ENCODE measurements around the gene GNA15. TPM values are rescaled to one million over a fixed set of nuclear protein-coding genes. Genes with fewer than 3 reads are reported as not detected.

The GNA15 gene
- total RNA-seq, 1 donor from 2014 or later = 13.2 TPM

DNA sequence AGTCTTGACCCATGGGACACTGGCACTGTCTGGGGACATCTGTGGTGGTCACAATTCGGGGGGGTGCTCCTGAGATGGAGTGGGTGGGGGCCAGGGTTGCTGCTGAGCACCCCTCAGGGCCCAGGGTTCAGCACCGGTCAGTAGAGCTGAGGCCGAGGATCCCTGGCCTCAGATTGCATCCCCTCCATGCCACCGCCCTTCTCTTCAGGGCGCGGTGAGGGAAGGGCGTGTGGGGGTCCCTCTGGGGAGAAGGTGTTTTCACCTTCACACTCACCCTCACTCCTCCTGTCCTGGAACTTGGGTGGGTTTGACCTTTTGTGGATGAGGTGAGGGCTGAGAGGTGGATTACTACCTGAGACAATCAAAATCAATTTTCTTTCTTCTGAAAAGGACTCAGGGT, 28.2 kb upstream of the GNA15 start:
- no peak for DNase-seq

DNA sequence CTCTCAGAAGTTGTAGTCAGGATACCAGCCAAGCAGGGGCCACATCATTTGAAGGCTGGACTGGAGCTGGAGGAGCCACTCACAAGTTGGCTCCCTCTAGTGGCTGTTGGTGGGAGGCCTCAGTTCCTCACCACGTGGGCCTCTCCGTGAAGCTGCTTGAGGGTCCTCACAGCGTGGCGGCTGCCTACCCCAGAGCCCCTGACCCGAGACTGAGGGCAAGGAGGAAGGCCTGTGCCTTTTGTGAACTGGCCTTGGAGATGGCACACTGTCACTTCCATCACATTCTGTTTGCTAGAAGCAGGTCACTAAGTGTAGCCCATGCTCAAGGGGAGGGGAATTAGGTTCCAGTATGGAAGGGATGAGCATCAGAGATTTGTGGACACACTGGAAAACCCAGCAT, 27.1 kb upstream of the GNA15 start:
- DNase-seq = no peak

DNA sequence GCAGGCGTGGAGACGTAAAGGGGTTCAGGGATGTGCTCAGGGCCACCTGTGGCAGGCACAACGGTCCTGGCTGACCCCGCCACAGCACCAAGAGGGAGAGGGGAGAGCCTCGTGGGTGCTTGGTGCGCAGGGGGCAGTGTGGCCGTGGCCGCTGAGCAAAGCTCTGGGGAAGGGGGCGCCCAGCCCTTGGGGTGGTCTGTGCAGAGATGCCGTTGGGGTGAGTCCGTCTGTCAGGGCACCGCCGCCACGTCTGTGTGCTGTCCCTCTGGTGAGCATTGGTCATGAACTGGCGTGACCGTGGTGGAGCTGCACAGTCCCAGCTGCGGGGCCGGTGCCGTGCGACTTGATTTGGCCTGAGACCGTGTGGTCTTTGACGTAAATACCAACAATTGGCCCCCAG, 26.3 kb upstream of the GNA15 start:
- no peak for DNase-seq

DNA sequence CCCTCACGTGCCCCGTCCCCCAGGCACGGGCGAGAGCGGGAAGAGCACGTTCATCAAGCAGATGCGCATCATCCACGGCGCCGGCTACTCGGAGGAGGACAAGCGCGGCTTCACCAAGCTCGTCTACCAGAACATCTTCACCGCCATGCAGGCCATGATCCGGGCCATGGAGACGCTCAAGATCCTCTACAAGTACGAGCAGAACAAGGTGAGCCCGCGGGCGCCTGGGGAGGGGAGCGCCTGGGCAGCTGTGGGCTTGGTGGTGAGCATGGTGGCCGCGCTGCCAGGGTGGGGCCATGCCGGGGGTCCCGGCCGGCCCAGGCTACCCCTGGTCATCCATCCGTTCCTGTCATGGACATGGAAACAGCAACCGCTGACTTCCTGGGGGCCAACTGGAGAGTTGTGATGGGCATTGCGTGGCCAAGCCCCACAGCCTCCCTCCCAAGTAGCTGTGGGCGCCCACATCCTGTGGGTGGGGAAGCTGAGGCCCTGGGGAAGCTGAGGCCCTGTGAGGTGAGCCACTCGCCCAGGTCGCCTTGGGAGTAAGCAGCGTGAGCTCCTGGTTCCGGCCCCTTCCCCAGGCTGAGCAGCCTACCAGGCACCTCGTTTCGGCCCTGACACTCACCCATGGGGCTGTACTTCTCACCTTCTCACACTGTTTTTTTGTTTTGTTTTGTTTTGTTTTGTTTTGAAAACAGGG, 25.6 kb upstream of the GNA15 start:
- no peak for DNase-seq

DNA sequence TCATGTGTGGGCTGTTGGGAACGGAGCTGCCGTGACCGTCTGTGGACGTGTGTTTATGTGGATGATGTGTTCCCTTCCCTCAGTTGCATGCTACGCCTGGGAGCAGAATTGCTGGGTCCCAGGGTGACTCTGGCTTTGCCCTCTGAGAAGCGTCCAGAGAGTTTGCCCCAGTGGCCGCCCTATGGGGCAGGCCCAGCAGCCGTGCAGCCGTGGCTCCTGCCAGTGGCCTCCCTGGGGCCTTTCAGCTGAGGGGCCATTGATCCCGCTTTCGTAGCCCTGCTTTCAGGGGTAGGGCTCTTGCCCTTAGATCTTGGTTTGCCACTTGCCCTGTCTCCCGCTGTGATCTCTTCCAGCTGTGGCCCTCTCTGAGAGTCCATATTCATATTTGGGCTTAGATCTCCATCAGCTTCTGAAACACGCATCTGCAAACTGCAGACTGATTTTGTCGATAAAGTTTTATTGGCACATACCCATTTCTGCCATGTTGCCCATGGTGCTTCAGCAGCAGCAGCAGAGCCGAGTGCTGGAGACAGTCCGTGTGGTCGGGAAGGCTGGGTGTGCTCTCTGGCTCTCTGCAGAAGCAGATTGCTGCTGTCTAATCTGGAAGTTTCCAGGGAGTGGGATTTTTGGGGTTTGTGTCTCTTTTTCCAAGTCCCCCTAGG, 24.1 kb upstream of the GNA15 start:
- DNase-seq = no peak

DNA sequence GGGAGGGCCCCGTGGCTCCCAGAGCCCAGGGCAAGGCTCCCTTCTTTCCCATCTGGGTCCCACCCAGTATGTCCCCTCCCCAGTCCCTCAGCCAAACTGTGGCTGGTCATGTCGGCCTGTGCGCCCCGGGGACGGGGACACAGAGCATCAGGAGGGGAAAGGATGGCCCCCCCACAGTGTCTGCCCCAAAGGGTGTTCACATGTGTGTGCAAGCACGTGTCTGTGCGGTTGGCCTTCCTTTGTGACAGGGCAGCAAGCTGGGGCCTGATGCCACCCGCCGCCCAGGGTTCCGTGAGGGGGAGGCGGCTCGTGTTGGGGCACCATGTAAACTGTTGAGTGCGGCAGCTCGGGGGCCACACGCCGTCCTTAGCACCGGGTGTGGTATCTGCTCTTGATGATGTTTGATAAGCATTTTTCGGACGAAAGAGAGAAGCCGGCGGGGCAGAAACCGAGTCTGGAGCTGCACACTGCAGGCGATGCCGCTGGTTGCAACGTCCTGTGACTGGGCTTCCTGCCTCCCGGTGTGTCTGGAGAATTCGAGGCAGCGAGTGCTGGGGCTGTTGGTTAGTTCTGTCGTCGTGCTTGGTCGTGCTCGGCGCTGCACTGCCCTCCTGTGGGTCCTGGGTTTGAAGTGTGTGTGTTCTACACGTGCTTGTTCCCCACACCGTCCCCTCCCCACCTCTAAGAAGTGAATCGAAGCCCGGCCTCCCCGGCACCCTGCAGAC, 23.3 kb upstream of the GNA15 start:
- DNase-seq = no peak

DNA sequence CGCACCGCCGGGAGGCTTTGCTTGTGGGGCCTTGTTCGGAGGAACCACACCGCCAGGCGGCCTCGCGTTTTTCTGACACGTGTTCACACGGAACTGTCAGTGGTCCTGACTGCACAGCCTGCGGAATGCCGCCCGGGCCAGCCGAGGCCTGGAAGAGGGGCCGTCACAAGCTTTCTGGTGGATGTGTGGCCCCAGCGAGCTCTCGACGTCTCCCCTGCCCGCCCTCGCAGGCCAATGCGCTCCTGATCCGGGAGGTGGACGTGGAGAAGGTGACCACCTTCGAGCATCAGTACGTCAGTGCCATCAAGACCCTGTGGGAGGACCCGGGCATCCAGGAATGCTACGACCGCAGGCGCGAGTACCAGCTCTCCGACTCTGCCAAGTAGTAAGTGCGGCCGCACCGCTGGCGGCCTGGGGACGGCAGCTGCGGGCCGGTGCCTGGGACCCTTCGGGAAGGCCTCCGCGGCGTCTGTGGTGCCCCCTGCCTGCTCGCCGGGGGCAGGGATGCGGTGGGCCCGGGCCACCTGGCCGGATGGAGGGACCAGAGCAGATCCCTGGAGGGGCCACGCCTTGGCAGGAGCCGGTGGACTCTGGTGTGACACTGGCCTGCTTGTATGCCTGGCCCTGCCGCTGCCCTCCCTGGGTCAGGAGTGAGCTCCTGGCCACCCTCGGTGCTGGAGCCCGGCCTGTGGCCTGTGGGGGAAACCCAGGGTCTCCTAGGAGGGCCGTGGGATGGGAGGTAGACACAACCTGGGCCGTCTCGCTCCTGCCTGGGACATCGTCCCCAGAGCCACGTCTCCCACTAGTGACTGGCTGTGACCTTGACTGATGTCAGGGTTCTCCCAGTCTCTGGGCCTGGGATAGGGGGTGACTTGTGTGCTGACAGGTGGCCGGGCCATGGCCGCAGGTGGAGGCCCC, 22.5 kb upstream of the GNA15 start:
- no peak for DNase-seq

DNA sequence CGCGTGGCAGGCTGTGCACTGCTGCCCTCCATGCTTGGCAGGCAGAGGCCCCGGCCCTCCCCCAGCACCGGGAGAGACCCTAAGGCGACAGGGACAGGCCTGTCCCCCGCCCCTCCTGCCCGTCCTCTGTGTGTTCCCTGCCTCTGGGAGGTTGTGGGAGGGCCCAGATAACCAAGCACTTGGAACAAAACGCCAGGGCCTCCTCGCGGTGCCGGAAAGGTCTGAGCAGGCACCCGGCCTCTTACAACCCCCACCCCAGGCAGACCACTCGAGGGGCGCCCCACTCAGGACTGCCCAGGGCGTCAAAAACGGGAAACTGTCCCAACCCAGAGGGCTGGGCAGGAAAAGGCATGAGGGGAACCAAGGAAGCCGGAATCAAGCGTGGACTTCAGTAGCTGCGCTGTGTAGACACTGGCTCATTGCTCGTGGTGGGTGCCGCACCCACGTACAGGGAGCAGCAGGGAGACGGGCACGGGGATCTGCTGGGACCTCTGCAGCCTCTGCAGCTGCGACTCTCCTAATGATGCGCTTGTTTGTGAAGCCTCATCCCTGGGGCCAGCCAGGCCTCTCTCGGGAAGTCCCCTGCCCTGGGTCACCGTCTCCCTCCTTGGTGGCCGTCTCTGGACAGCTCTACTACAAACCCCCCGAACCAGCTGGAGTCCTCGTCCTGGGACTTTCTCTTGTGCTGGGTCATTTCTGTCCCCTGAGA, 21.7 kb upstream of the GNA15 start:
- no peak for DNase-seq

DNA sequence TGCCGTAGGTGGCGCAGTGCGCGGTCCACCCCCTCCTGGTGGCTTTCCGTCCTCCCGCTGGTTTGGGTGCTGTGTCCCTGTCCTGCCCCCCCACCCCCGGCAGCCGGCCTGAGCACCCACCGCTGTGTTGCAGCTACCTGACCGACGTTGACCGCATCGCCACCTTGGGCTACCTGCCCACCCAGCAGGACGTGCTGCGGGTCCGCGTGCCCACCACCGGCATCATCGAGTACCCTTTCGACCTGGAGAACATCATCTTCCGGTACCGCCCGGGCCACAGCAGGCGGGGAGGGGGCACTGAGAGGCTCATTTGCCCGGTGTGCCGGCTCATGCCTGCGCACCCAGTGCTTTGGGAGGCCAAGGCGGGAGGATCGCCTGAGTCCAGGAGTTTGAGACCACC, 21.0 kb upstream of the GNA15 start:
- DNase-seq = no peak

DNA sequence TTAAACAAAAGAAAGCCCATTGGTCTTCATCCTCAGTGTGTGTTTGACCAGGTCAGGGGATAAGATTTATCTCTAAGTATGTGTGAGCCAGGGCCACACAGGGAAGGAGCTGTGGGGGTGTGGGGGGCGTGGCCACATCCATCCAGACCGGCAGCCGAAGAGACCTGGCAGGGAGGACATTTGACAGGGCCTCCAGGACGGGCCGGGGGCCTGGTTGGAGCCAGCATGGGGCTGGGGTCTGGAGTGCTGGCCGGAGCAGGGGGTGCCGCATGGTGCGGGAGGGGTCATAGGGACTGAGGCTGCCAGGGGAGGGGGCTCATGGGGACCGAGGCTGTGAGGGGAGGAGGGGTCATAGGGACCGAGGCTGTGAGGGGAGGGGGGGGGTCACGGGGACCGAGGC, 20.4 kb upstream of the GNA15 start:
- DNase-seq = no peak

DNA sequence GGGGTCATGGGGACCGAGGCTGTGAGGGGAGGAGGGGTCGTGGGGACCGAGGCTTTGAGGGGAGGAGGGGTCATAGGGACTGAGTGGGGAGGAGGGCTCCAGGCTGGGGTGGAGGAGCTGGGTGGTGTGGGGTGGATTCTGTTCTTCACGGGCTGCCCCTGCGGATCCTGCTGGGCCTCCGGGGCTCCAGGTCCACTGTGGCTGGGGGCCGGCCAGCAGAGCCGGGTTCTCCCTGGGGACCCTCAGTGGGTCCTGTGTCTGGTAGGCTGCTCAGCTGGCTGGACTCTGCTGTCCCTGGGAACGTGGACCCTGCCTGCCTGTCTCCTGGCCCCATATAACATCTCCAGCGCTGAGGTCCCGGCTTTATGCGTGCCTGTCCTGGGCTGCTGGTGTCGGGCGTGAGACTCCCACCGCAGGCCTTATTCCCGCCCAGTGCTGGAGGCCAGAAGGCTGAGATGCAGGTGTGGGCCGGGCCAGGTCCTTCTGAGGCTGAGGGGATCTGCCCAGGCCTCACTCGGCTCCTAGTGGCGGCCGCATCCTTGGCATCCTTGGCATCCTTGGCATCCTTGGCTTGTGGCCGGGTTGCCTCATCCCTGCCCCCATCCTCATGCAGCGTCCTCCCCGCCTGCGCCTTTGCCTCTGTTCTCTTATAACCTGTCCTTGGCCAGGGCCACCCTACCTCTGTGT, 19.8 kb upstream of the GNA15 start:
- no peak for DNase-seq

DNA sequence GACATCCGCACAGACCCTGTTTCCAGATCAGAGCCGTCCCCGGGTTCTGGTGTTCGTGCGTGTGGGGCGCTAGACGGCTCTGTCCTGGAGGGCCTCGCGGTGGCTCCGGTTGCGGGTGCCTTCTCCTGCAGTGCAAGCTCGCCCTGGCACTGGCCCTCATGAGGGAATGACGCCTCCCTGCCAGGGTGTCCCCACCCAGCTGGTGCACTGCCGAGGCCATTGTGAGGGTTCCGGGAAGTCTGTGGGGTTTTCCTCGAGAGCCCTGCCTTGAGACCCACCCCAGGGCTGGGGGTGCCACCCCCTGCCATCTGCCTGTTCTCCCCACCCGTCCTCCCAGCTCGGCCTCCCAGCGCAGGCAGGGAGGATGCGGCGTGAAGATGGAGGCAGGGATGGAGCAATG, 19.2 kb upstream of the GNA15 start:
- DNase-seq = no peak

DNA sequence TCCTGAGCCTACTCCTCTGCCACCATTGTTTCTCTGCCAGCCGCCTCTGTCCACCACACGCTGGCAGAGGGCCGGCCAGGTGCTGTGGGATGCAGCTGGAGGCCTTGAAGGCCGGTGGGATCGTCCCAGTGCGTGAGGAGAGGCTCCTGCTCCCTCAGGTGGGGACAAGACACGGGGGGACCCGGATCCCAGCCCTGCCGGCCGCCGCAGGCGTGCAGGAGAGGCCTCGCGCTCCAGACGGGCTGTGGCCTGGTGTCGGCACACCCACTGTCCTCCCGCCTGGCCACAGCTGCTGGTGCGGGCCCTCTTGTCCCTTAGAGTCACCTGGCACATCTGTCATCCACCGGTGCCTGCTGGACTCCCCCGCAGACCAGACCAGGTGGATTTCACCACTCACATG, 18.1 kb upstream of the GNA15 start:
- DNase-seq = no peak

DNA sequence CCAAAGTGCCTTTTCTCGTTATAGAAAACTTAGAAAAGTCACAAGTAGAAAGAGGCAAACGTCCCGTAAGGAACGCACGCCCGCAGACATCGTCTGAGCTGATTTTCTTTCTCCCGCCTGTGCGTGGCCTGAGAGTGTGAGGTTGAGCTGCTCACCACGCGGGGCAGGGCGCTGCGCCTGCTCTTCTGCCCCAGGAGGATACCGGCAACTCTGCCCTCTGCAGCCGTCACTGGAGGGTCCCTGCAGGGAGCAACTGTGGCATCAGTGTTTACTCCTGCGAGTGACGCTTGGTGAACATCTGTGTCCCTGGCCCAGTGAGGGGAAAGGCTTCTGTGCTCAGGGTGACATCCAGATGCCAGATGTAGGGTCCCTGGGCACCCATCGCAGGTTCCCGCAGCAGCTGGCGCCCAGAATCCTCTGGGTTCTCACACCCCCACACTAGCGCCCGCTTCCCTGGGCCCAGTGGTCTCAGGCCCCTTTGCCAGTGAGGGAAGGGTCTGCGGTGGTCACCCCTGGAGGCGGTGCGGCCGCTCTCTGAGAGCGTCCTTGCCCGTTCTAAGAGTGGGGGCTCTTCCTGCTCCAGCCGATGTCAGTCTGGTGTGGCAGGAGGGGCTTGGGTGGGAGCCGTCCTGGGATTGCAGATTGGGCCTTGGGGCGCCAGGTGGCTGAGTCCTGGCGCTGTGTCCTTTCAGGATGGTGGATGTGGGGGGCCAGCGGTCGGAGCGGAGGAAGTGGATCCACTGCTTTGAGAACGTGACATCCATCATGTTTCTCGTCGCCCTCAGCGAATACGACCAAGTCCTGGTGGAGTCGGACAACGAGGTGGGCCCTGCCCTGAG, 17.4 kb upstream of the GNA15 start:
- no peak for DNase-seq

DNA sequence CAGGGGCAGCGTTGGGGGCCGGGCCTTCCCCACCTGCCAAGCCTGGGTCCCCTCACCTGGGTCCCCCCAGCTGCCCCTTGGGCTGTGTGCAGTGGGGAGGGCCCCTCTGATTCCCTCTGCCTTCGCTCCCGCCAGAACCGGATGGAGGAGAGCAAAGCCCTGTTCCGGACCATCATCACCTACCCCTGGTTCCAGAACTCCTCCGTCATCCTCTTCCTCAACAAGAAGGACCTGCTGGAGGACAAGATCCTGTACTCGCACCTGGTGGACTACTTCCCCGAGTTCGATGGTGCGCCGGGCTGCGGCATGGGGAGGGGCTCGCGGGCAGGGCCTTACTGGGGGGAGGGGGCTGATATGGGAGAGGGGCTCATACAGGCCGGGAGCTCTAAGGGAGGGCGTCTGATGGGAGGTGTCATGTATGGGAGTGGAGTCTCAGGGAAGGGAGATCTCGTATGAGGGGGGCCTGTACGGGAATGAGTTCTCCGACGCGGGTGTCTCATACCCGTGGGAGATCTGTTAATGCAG, 16.7 kb upstream of the GNA15 start:
- no peak for DNase-seq

DNA sequence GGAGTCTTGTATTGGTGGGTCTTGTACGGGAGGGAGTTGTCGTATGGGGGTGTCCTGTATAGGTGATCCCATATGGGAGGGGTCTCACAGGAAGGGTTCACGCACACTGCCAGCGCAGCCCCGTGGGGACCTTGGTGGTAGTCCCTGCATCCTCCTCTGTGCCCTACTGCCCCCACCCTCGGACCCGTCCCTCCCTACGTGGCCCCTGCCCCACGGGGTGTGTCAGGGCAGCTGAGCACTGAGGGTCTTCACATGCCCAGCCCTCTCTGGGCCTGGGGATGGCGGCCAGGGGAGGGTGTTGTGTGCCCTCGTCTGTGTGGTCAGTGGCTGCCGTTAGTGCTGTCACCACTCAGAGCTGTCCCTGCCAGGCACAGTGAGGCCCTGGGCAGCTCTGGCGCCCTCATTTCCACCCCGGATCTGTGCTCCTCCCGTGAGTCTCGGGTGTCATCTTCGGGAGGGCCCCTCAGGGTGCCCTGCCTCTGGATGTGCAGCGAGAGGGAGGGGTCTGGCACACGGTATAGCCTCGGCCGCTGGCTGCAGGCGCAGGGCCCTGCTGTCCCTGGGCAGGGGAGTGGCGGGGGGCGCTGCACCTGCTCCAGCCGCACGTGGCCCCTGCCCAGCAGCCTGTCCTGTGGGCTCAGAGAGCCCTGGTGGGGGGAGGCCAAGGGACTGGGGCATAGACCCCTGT, 16.0 kb upstream of the GNA15 start:
- DNase-seq = no peak

DNA sequence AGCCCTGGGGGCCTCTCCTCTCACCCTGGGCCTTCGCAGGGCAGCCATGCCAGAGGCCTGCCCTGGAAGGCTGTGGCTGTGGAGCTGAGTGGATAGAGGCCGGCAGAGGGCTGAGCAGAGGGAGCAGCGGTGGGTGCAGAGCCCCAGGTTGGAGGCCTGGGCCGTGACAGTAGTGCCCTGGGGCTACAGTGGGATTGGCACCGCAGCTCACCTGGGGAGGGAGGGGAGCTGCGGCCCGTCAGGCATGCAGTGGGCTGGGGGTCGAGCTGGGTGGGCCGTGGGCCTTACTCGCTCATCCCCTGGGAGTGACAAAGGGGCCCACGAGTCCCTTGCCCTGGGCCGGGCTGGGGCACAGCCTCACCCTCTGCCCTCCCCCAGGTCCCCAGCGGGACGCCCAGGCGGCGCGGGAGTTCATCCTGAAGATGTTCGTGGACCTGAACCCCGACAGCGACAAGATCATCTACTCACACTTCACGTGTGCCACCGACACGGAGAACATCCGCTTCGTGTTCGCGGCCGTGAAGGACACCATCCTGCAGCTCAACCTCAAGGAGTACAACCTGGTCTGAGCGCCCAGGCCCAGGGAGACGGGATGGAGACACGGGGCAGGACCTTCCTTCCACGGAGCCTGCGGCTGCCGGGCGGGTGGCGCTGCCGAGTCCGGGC, 15.1 kb upstream of the GNA15 start:
- DNase-seq = no peak

DNA sequence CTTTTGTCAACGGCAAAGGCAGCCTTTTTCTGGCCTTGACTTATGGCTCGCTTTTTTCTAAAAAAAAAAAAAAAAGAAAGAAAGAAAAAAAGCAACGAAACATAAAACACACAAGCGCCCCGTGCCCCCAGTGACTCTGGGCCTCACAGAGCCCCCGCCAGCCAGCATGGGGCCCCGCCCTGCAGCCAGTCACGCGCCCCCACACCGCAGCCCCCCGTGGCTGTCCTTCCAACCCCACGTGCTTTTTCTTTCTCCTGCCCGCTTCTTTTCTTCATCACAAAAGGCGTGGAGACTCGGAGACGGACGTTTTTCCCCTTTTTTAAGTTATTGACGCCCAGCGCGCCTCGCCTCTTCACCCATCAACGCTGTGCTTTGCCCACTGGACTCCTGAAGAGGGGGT, 14.4 kb upstream of the GNA15 start:
- no peak for DNase-seq

Measured in skin of body (tissue), 2 donors.